Fibroblast of peridontal ligament (primary cell): Measurements from ENCODE around the gene C5orf58.

Experiments
- DNase-seq: peaks from one replicate; pipeline ENCODE4 v3.0.0-alpha.2; 2010; ENCODE audit errors: extremely low read depth

C5orf58 gene

DNA sequence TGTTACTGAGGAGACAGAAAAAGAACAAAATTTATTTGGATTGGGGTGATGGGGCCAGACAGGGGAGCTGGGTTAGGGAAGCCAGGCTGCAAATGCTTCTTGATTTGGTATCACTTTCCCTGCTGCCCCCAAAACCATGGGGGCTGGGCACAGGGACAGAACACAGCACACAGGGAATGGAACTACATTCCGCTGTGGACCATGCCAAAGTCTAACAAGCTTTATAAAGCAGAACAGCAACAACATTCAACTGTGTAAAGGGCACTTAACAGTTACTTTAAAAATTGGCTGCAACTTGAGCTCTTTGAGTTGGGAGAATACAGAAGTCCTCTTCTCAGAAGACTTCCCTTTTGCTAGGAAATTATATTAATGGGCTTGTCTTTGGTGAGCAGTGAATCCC, 23.8 kb downstream of the C5orf58 start:
- DNase-seq = no peak

DNA sequence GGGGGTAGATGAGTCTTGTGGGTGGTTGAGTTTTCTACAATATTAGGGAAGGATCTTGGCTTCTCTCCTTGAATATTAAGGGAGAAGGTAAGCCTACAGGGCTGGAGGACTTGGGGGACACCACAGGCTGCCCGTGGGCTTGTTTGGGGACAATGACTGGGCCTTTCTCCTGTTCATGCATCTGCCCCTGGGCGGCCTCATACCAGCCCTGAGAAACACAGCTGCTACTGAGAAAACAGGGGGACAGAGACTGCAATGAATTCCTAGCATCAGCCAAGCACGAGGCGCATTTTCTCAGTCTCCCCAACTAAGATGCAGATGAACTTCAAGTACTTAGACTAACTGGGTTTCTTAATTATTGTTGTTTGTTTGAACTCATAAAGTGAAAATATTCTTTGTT, 24.6 kb downstream of the C5orf58 start:
- DNase-seq = no peak

DNA sequence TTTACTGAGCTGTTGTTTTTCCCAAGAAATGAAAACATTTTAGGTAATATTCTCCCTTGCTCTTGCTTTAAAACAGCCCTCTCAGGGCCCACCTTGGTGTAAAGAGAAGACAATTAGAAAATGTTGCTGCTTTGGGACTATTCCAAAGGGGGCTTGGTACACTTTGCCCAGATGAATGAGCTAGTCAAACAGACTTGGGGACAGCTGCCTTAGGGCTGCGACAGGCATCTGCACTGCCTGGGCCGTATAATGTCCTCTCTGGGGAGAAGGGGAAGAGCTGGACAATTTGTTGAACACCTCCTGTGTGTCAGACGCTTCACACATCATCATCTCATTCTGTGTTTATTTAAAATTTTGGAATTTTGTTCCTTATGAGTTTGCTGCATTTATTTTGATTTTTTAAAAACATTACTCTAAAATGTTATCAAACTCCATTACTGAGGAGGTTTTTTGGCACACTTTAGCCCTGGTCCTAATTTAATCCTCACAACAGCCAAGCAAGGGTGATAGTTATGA, 28.8 kb downstream of the C5orf58 start:
- DNase-seq = no peak

DNA sequence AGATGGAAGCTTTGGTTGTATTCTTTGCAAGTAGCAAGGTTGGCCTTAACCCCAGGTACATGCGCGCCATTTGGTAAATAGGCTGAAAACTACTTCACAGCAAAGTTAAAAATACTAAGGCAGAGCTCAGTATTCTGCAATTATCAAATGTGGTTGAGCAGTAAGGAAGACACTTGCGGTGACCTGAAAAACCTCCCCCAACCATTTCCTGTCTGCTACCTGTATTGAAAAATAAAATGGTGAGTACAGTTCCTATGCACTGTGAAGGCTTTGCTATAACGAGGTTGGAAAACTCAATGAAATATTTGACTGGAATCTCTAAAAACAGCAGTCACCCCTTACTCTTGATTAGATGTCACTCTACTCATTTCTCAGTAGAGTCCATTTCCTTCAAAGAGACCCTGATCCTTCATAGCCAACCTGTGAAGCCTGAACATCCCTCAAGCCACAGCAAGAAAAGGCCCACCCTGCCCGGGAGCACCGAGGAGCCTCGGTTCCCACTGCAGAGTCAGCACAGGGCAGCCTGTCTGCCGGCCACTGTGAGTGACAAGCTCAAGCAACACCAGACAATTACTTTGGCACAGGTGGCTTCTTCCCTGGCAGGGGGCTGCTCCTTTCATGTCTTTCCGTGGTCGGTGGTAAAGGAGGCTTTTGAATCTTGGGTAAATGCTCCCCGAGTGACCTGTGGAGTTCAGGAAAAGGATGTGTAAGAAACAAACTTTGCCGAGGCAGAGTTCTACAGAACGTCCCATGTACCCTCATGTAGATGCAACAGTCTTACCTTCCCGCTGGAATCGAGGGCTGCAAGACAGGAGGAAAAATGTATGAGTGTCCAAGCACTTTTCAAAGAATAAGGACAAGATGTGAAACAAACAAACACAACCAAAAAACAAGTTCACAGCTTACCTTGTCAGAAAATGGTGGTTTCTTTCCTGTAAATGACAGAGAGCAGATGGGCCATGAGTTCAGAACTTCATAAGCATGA, 29.6 kb downstream of the C5orf58 start:
- no peak for DNase-seq

DNA sequence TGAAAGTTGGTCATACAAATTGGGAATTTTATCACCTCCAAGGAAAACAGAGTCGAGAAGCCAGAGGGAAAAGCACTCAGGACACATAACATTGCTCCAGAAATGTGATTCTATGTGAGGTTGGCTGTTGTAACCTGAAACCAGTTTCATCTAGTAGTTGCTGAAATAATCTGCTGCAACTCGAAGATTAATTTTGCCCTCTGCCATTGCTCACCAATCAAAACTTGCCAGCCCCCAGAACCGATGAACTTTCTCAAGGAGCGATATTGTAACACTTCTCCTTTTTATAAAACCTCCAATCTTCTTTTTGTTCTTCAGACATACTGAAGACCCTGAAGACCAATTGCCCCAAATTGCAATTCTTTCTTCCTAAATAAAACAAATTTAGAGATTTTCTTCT, 31.1 kb downstream of the C5orf58 start:
- DNase-seq = no peak

DNA sequence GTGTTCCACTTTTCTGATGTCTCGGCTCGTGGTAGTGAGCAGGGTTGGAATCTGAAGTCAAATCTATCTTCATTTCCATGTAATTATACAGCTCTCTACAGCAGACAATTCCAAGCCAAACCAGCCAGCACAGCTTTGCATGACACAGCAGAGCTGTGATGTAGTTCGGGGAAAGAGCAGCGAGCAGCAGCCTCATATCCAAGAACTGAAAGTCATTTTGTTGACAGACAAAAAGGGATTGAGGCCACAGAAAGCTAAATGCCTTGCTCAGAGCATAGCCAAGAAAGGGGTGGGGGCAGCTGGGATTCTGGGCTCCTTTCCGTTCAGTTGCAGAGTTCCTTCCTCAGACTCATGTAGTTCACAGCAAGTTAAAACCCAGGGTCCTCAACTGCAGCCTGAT, 32.7 kb downstream of the C5orf58 start:
- DNase-seq = peak; percentile 24

DNA sequence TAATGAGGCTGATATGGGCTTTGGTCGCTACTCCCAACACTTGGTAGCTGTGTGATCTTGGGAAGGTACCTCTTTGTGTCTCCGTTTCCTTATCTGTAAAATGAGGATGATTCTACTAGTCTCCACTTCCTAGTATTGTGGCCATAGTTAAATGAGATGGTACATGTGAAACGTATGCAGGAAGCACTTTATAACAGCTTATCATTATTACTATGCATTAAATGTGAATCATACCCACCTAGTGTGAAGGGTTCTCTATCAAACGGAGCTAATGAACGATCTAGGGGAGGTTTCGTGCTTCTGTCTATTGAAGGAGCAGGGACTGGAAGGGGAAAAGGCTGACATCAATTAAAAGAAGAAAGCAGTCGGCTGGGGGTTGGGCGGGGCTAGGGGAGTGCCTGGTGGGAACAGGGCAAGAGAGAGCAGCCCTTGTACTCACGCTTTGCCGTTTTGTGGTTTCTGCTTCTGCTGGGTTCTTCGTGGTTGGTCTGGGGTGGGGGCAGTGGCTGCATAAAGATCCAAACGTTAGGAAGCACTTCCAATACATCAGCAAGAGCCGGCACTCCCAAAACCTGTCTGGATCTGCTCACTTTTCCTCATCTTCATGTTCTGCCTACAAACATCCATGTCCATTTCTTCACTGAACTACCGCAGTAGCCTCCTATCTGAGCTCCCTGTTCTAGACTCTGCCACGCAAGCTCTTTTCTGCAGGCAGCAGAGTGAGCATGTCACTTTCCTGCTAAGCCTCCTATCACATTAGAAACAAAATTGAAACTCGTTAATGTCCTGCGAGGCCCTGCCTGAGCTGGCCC, 34.0 kb downstream of the C5orf58 start:
- no peak for DNase-seq

DNA sequence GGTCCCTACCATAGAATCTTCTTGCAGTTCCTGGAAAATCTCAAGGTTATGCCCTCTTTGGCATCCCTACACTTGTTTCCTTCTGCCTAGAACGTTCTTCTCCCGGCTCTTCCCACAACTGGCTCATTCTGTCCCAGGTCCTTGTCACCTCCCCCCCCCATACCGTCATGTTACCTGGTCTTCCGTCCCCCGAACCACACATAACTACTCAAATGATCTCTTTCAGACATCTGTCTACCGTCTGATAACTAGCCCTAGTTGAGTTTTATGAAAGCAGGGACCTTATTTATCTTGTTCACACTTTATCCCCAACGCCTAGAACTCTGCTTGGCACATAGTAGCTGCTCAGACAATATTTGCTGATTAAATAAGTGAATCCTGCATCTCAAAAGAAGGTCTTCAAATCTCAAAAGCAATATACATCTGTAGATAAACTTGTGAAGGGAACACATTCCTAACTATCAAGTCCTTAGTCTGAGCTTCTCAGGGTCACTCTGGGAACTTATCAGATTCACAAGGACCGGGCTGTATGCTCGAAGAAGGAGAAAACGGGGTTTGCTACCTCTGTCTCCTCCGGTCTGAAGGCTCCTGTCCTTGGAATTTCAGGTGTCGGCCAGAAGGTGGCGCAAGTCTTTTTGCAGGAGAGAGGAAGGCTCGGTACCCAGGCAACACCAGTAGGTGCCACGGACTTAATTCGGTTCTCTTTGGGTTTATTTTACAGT, 34.8 kb downstream of the C5orf58 start:
- peak; percentile 68 for DNase-seq

DNA sequence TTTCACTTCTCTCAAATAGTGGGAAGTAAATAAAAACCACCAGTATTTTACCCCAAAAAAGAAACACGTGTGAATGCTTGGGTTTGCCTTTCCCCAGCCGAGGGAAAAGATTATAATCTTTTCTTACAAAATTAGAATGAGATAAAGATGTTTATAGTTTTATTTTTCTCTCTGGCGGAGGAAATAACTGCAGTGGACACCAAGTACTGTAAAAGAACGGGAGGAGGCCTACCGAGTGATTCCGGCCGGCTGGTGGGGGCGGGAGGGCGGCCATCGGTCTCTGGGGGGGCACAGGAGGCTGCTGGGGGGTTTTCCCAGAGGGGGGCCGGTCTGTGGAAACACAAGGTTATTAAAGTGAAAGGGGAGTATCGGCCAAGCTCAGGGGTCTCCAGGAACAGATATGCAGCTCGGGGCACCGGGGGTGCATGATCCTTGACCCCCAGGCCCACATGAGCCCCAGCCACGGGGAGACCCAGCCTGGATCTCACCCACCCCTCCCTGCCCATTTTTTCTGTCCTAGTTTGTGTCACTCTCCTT, 35.4 kb downstream of the C5orf58 start:
- DNase-seq = no peak

DNA sequence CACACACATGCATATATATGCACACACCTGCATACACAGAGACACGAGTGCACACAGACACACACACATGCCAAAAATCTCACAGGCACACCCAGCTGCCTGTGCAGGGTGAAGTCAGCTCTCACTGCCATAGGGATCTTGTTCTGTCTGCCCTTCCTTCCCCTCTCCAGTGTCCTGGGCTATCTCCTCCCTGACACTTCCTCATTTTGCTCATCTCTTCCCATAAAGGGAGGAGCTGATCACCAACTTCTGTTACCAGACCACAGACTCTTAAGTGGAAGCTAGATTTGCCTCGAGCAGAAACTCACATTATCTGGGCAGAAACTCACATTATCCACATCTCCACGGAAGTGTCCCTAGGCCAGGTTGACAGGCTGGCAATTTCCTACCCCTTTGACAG, 36.1 kb downstream of the C5orf58 start:
- no peak for DNase-seq

DNA sequence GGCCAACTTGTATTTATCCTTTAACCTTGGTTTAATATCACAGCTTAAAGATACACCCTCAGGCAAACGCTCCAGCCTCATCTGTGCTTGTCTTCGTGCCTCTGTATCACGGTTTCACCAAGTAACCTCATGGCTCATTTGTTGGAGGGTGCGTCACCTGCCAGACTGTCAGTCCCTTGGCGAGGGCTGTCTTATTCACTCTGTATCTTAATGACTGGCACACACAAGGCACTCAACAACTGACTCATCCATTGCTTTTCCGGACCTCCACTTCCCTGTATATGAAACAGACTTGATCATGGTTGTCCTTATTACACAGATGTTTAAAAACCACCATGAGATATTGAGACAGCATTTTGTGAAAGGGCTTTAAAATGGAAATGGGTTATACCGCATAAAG, 36.8 kb downstream of the C5orf58 start:
- no peak for DNase-seq

DNA sequence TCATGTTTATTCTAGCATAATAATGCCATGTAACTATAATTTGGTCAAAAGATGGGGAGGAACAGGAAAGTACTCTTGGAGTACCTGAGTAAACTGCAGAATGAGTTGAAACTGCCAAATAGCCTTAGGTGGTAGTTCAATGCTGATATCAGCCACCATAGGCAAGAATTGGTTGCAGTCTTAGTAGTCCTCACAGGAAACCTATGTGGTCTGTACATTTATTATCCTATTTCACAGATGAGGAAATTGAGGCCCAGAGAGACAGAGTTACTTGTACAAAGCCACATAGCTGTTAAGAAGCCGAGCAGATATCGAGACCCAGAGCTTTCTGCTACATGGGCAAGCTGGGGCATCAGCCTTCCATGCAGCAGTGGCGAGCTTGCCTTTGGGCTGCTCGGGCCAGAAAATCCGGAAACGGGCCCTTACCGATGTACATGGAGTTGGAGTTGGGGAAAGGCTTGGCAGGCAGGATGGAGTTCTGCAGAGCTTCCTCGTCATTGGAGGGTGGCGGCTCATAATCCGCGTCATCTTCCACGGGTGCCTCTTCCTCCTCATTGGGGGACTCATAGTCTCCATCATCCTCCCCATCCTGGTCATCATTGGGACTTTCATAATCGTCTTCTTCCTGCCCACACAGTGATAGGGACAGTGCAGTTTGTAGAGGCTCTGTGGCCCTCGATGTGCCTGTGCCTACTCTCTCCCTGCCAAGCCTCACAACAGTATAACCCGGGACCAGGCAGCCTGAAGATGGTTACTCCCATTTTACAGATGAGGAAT, 37.7 kb downstream of the C5orf58 start:
- DNase-seq = no peak

DNA sequence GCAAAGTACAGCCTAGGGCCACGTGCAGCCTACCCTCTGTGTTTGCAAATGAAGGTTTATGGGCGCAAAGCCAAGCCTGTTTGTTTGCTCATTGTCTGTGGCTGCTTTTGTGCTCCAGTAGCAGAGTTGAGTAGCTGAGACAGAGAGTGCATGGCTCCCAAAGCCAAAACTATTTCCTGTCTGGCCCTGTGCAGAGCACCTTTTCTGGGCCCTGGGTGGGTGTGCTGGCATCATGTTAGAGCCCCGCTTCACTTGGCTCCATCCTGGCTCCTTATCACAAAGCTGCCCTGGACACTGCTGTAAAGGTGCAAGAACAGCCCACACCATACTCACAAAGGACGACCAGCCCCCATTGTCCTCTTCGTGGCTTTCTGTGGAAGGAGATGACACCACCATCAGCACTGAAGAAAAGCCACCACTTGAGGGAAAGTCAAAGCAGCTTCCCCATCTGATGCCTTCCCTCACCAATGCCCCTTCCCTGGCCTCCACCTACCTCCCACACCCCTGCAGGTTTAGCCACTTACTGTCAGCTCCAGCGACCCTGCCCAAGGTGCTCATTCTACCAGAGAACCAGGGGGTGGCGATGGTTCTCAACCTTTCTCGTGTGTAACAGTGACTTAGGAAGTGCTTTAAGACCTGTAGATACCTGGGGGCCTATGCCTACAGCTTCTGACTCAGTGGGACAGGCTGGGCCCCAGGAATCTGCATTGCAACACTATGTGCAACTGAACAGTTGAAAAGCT, 41.4 kb downstream of the C5orf58 start:
- DNase-seq = no peak

DNA sequence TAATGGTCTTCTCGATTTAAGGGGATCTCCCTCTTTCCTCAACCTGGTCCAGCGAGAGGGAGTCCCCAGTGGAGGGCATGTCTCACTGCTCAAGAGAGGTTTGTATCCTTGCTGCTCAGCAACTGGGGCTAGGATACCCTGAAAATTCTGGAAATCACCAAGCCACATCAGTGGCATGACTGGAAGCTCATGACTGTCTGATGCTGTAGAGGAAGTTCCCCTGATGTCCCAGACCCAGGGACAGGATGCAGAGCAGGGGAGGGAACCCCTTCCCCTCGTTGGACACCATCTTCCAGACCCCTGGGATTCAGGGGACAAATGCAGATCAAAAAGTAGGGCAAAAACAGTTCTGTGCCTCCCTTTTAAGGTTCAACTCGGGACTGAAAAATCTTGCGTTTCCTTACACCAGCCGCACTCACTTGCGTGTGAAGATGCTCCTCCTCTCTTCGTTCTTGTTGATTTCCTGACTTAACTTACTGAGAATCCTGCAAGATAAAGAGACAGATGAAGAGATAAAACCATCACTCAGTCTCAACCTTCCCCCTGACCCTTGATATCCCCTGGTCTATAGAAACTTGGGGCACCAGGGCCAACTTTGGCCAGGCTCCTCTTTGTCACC, 42.7 kb downstream of the C5orf58 start:
- DNase-seq = no peak

DNA sequence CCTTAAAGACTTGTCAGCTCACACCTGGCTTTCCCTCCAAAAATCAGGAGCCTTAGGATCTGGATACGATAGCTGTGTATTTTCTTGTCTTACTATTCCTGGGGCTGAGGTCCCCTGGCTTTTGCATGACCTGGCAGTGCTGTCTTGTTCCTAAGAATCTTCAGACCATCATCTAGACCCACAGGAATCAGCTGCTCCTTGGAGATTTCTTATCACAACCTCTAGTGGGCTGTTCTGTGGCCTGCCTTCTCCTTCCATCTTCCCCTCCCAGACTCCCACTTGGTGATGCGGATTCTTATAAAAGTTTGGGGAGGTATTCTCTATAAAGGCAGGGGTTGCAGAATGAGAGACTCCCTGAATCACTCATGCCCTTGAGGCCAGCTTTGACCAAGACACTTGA, 43.4 kb downstream of the C5orf58 start:
- DNase-seq = no peak

DNA sequence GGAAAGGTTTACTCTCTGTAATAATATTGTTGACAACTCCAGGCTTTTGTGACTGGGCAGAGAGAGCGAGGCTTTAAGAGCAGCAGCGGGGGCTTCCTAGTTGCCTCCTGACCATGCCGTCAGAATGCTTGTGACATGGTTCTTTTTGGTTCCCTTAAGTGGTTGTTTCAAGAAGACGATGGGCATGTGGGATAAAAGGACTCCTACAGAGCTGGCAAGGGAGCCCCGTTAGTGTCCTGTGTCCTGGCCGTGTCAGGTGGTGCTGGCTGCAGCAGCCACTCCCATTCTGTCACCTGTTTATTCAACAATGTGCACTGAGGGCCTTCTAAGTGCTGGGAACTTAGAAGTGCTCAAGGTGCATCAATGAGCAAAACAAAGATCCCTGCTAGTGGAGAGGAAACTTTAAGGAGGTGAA, 45.1 kb downstream of the C5orf58 start:
- no peak for DNase-seq

DNA sequence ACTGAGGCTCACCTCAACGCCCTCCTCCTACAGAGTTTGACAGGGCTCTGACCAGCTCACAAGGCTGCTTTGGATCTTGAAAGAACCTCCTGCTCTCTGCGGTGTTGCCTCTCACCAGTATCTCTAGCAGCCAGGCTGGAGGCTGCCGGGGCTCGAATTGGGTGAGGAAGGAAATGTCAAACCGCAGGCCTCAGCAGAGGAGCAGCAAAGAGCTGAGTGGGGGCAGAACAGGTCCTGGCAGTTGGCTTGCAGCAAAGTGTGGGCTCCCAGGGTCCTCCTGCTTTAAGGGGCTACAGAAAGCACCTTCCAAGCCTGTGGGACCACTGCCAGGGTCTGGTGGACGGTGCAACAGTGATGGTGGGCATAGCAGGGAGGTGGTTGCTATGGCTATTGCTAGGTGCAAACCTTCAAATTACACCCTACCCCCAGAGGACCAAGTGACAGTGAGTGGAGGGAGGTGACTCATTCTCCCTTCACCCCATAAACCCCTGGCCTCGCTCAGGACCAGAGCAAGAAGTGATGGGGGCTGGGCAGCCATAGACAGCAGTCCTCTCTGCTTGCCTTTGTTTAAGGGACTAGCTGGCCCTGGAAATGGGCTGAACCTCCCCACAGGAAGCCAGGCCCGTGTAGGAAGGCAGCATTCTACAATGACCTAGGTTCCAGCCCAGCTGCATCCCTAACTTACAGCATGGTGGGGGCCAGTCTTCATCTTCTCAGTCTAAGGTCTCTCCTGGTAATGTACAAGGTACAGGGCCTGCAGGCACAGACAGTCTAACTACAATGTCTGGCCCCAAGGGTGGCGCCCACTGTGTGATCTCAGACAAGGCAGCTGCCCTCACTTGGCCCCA, 46.0 kb downstream of the C5orf58 start:
- DNase-seq = no peak

DNA sequence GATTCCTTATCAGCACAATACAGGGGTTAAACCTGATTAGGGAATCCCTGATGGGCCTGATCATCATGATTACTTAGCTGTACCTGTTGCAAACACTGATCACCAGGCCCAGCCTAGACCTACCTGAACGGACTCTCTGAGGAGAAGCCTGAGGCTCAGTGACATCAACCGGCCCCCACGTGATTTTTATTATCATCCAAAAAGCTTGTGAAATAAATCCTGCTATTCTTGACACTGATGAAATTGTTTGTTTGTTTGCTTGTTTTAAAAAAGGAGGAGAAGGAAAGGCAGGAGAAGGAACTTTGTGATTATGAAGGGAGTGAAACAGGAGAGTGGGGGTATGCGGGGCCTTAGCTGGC, 46.7 kb downstream of the C5orf58 start:
- no peak for DNase-seq

DNA sequence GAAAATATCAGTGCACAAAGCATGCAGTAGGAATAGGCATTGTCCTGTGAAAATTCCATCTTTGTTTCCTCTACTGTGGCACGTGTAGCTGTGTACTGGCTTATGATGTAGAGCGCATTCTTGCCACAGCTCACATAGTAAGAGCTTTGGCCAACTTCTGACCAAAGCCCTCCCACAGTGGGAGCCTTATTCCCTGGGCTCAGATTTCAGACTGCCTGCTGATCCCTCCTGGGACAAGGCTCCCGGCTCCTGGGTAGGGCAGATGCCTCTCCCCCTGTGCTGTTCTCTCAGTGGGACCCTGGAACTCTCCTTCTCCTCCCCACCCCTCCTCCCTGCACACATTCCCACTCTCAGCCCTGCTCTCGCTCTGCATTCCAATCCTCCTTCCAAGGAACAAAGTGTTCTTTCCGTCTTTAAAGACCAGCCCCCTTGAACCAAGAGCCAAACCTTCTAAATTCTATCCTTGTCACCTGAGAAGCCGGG, 47.3 kb downstream of the C5orf58 start:
- DNase-seq = no peak
